SK-N-SH (cell line): ENCODE measurements around the gene THSD4. TPM values are rescaled to one million over a fixed set of nuclear protein-coding genes. Genes with fewer than 3 reads are reported as not detected.
A peak's percentile ranks its signal among the peaks of the same experiment; 100 is the strongest.

Source experiments
- CTCF ChIA-PET: fragments of 300-600, 350-600 bp; formaldehyde crosslinking; extraction: SDS; loops from one replicate; lab custom pipeline; 2021; lab: Yijun Ruan, JAX
- POLR2A ChIA-PET: fragments of 350-600 bp; sonication (Branson Sonifier 250); formaldehyde crosslinking; extraction: SDS; loops from one replicate; lab custom pipeline; 2020; ENCODE audit warnings: antibody characterized with exemption, inconsistent platforms; lab: Yijun Ruan, JAX
- DNase-seq: peaks from one replicate; pipeline ENCODE4 v3.0.0; 2012
- H2AFZ ChIP-seq: fragments of 200-600 bp; sonication (generic); 2 replicates; pipeline ENCODE4 v1.8.1; 2016; ENCODE audit warnings: antibody characterized with exemption, mild to moderate bottlenecking, low read depth
- H3F3A ChIP-seq: fragments of 200-600 bp; sonication (generic); replicated peaks from 2 replicates; pipeline ENCODE3; 2016; ENCODE audit warnings: antibody characterized with exemption, mild to moderate bottlenecking; ENCODE audit not compliant: insufficient read depth
- H3K27ac ChIP-seq, 2 experiments: fragments of 200-500 bp in 1 of 2; fragments of 200-600 bp in 1 of 2; sonication (Bioruptor generic) in 1 of 2; sonication (generic), shearing (Covaris generic) in 1 of 2; 2 replicates each; pipeline versions ENCODE4 v1.5.1 to v1.6.1; 2014 to 2016; ENCODE audit warnings: low read depth in 2 of 2, inconsistent platforms in 1 of 2, low read length in 1 of 2, mild to moderate bottlenecking in 1 of 2, mixed read lengths in 1 of 2
- H3K27me3 ChIP-seq: fragments of 200-600 bp; sonication (generic), shearing (Covaris generic); 2 replicates; pipeline ENCODE4 v1.6.1; 2016; ENCODE audit warnings: mixed run types; ENCODE audit not compliant: insufficient read depth
- H3K36me3 ChIP-seq, 2 experiments: fragments of 200-500 bp in 1 of 2; fragments of 200-600 bp in 1 of 2; sonication (Bioruptor generic) in 1 of 2; sonication (generic) in 1 of 2; replicated peaks in 1 of 2; 2 replicates each; pipeline versions ENCODE3 to v1.5.1; 2014 to 2016; ENCODE audit warnings: low read length in 1 of 2, mild to moderate bottlenecking in 1 of 2; ENCODE audit not compliant: insufficient read depth in 2 of 2, control insufficient read depth in 1 of 2
- H3K4me1 ChIP-seq, 2 experiments: fragments of 200-500 bp in 1 of 2; fragments of 200-600 bp in 1 of 2; sonication (Bioruptor generic) in 1 of 2; sonication (generic), shearing (Covaris generic) in 1 of 2; 2 replicates each; pipeline versions ENCODE4 v1.5.1 to v1.6.1; 2014 to 2016; ENCODE audit warnings: low read depth in 1 of 2, low read length in 1 of 2, mixed run types in 1 of 2; ENCODE audit not compliant: insufficient read depth in 2 of 2, control insufficient read depth in 1 of 2
- H3K4me2 ChIP-seq: fragments of 200-600 bp; sonication (generic), shearing (Covaris generic); 2 replicates; pipeline ENCODE4 v1.6.1; 2017; ENCODE audit warnings: mixed run types
- H3K4me3 ChIP-seq, 2 experiments: fragments of 200-500 bp in 1 of 2; fragments of 200-600 bp in 1 of 2; sonication (Bioruptor generic) in 1 of 2; sonication (generic), shearing (Covaris generic) in 1 of 2; 2 replicates each; pipeline versions ENCODE4 v1.5.1 to v1.8.1; 2014 to 2016; ENCODE audit warnings: low read depth in 2 of 2, inconsistent platforms in 1 of 2, low read length in 1 of 2, mild to moderate bottlenecking in 1 of 2, mixed read lengths in 1 of 2, moderate library complexity in 1 of 2
- H3K79me2 ChIP-seq: fragments of 200-600 bp; sonication (generic); 2 replicates; pipeline ENCODE4 v1.8.1; 2017; ENCODE audit warnings: mild to moderate bottlenecking; ENCODE audit not compliant: insufficient read depth
- H3K9ac ChIP-seq: fragments of 200-600 bp; sonication (generic); 2 replicates; pipeline ENCODE4 v1.6.1; 2017; ENCODE audit warnings: mixed run types
- H3K9me2 ChIP-seq: fragments of 200-600 bp; sonication (generic); 2 replicates; pipeline ENCODE4 v1.6.1; 2017; ENCODE audit warnings: mixed run types
- H3K9me3 ChIP-seq: fragments of 200-600 bp; sonication (generic); 2 replicates; pipeline ENCODE4 v1.6.1; 2017; ENCODE audit warnings: mixed run types, mild to moderate bottlenecking, moderate library complexity
- H4K20me1 ChIP-seq: fragments of 200-600 bp; sonication (generic); 2 replicates; pipeline ENCODE4 v1.6.1; 2017; ENCODE audit warnings: mild to moderate bottlenecking, mixed run types; ENCODE audit not compliant: insufficient read depth
- CHD2 ChIP-seq: fragments of 150-350 bp; IDR thresholded peaks from 2 replicates; pipeline ENCODE4 v1.6.1; 2018; ENCODE audit warnings: low read length; ENCODE audit not compliant: partially characterized antibody
- ELF1 ChIP-seq: IDR thresholded peaks from 2 replicates; pipeline ENCODE4 v1.4.0; 2012
- EP300 ChIP-seq, 2 experiments: IDR thresholded peaks; 2 replicates each; pipeline versions ENCODE4 v1.4.0 to v1.6.1; 2012; ENCODE audit warnings: borderline replicate concordance in 1 of 2, low read depth in 1 of 2, low read length in 1 of 2
- FOSL2 ChIP-seq: IDR thresholded peaks from 2 replicates; pipeline ENCODE4 v1.4.0; 2012; ENCODE audit warnings: low read depth, mild to moderate bottlenecking, moderate library complexity, borderline replicate concordance
- GATA2 ChIP-seq: sonication (generic); formaldehyde crosslinking; IDR thresholded peaks from 2 replicates; pipeline ENCODE4 v1.5.0; 2020; ENCODE audit warnings: mild to moderate bottlenecking, missing genetic modification reagents
- IRF3 ChIP-seq: fragments of 150-350 bp; IDR thresholded peaks from 2 replicates; pipeline ENCODE4 v1.6.1; 2016; ENCODE audit warnings: mild to moderate bottlenecking, low read depth, low read length
- NRF1 ChIP-seq: IDR thresholded peaks from 2 replicates; pipeline ENCODE4 v1.6.1; 2012; ENCODE audit warnings: low read depth, mild to moderate bottlenecking, low read length
- POLR2AphosphoS5 ChIP-seq: IDR thresholded peaks from 2 replicates; pipeline ENCODE4 v1.6.1; 2012; ENCODE audit warnings: low read depth, low read length
- REST ChIP-seq: IDR thresholded peaks from 2 replicates; pipeline ENCODE4 v1.6.1; 2012; ENCODE audit warnings: mild to moderate bottlenecking, low read depth, low read length, moderate library complexity
- SIN3A ChIP-seq: IDR thresholded peaks from 2 replicates; pipeline ENCODE4 v1.6.1; 2012; ENCODE audit warnings: low read depth, mild to moderate bottlenecking, low read length, moderate library complexity, borderline replicate concordance
- TAF1 ChIP-seq: IDR thresholded peaks from 2 replicates; pipeline ENCODE4 v1.6.1; 2012; ENCODE audit warnings: low read depth, mild to moderate bottlenecking, low read length, moderate library complexity, borderline replicate concordance
- TEAD4 ChIP-seq: IDR thresholded peaks from 2 replicates; pipeline ENCODE4 v1.4.0; 2012; ENCODE audit warnings: mild to moderate bottlenecking, borderline replicate concordance; ENCODE audit not compliant: insufficient read depth
- YY1 ChIP-seq: IDR thresholded peaks from 2 replicates; pipeline ENCODE4 v1.4.0; 2012; ENCODE audit warnings: low read depth, mild to moderate bottlenecking
- ZBTB33 ChIP-seq: IDR thresholded peaks from 2 replicates; pipeline ENCODE4 v1.4.0; 2012; ENCODE audit warnings: low read depth, borderline replicate concordance
- WGBS: methylation state at CpG from one replicate; pipeline ENCODE4 v1.1.6; 2017; ENCODE audit warnings: low lambda C conversion rate; 5-methylcytosine and 5-hydroxymethylcytosine counted together
- polyA plus RNA-seq, 3 experiments: library from polyadenylated mRNA; depleted of rRNA; stranded (reverse); fragments of >200 nt; gene quantifications; 2 replicates each; pipeline ENCODE4 v1.2.3, GENCODE V29; 2012
- TF ChIP-seq, protein P1 (sequence below): fragments of 200-600 bp; sonication (generic); IDR thresholded peaks from 2 replicates; pipeline ENCODE4 v1.6.1; 2017; ENCODE audit warnings: antibody characterized with exemption, mild to moderate bottlenecking, moderate library complexity

THSD4 gene
- polyA plus RNA-seq, 1 of the 3 experiments (the other 2 are of a cell fraction): 79.1 TPM

DNA sequence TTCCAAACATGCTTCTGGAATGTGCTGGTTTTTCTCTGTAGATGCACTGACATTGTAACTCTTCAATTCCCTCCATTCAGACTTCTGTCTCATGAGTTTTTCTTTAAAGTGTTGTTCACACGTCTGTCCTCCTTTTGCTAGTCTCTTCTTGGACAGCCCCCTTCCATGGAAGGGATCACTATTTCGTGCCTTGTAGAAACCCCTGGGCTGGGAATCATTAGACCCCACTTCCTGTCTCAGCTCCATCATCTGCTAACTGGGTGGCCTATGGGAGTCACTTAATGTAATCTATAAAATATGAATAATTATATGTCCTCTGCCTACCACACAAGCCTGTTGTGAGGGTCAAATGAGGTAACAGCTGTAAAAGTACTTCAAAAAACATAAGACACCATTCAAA, 110.6 kb downstream of the THSD4 start:
- POLR2A ChIA-PET: no interaction called here
- TF ChIP-seq EP300 (IDR thresholded peaks at IDR 0.05; ENCODE audit: borderline replicate concordance in 1 of 2, low read depth in 1 of 2, low read length in 1 of 2) (no peak), GATA2 (CRISPR knock-in tag) (no peak), REST (no peak), TEAD4 (no peak), NRF1 (no peak), TAF1 (no peak), YY1 (no peak), IRF3 (no peak), CHD2 (no peak), ZBTB33 (no peak), POLR2AphosphoS5 (no peak), SIN3A (no peak), FOSL2 (no peak), ELF1 (no peak)
- TF ChIP-seq, protein P1, sequence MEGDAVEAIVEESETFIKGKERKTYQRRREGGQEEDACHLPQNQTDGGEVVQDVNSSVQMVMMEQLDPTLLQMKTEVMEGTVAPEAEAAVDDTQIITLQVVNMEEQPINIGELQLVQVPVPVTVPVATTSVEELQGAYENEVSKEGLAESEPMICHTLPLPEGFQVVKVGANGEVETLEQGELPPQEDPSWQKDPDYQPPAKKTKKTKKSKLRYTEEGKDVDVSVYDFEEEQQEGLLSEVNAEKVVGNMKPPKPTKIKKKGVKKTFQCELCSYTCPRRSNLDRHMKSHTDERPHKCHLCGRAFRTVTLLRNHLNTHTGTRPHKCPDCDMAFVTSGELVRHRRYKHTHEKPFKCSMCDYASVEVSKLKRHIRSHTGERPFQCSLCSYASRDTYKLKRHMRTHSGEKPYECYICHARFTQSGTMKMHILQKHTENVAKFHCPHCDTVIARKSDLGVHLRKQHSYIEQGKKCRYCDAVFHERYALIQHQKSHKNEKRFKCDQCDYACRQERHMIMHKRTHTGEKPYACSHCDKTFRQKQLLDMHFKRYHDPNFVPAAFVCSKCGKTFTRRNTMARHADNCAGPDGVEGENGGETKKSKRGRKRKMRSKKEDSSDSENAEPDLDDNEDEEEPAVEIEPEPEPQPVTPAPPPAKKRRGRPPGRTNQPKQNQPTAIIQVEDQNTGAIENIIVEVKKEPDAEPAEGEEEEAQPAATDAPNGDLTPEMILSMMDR: no peak
- 91% methylated on average over 2 of the region's 2 CpGs for WGBS
- Histone ChIP-seq H3F3A (peaks cover 12% of the 10 kb centered on the region), H3K27ac (peak overlapping the region; percentile 8 to 59; a peak in 2 of 4 replicates), H3K4me3 (no peak overlapping the region), H3K4me2 (no peak overlapping the region), H3K9me3 (no peaks in the 10 kb centered on the region), H2AFZ (no peak overlapping the region), H3K27me3 (no peaks in the 10 kb centered on the region), H3K4me1 (peaks cover 11 to 19% of the 10 kb centered on the region in 2 experiments), H3K9me2 (no peaks in the 10 kb centered on the region), H3K36me3 (peaks cover 0 to 11% of the 10 kb centered on the region in 2 experiments), H3K9ac (no peak overlapping the region), H3K79me2 (0 out of 2 replicates have a peak, but pooled peaks cover 5% of the 10 kb centered on the region), H4K20me1 (no peaks in the 10 kb centered on the region)
- no peak for DNase-seq
- CTCF ChIA-PET: no interaction called here
